HG03280 (cell line): Measurements from ENCODE around the gene EDRF1.
"Not testable (repeated sequence)": the region's sequence is repeated elsewhere in the genome, so short reads cannot be mapped to it uniquely, and the experiment has no call there.

Experiments used
- ATAC-seq: cut with Tn5 transposase; IDR thresholded peaks from one replicate; pipeline ENCODE4 v1.9.1; 2021; ENCODE audit warnings: mild to moderate bottlenecking, moderate library complexity; ENCODE audit not compliant: unreplicated experiment

Gene EDRF1, protein sequence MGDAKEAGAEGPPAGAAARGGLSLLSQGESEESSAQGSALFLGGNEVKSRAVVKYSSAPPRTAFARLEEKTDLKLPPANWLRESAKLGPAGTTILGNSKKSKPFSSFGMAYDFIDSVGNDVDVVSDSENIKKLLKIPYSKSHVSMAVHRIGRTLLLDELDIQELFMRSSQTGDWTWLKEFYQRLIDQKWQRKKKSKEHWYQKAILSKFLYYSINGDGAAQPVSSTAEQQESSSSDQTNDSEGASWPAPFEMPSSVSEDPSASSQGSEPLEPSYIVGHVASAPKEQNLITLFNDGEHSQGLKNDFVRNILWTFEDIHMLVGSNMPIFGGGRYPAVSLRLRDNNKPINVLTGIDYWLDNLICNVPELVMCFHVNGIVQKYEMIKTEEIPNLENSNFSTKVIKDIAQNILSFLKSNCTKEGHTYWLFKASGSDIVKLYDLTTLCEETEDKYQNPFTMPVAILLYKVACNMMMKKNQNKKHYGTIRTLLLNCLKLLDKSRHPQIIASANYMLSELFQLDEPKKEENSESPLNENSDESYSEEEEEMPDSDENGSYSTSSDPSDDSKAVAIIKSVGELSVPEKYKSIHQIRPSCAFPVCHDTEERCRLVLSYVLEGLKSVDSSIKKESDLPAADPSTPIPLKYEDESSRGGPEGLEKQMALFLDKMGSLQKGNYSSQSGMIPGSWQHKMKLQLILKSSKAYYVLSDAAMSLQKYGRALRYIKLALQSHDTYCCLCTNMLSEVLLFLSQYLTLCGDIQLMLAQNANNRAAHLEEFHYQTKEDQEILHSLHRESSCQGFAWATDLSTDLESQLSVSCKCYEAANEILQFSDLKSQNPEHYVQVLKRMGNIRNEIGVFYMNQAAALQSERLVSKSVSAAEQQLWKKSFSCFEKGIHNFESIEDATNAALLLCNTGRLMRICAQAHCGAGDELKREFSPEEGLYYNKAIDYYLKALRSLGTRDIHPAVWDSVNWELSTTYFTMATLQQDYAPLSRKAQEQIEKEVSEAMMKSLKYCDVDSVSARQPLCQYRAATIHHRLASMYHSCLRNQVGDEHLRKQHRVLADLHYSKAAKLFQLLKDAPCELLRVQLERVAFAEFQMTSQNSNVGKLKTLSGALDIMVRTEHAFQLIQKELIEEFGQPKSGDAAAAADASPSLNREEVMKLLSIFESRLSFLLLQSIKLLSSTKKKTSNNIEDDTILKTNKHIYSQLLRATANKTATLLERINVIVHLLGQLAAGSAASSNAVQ

DNA sequence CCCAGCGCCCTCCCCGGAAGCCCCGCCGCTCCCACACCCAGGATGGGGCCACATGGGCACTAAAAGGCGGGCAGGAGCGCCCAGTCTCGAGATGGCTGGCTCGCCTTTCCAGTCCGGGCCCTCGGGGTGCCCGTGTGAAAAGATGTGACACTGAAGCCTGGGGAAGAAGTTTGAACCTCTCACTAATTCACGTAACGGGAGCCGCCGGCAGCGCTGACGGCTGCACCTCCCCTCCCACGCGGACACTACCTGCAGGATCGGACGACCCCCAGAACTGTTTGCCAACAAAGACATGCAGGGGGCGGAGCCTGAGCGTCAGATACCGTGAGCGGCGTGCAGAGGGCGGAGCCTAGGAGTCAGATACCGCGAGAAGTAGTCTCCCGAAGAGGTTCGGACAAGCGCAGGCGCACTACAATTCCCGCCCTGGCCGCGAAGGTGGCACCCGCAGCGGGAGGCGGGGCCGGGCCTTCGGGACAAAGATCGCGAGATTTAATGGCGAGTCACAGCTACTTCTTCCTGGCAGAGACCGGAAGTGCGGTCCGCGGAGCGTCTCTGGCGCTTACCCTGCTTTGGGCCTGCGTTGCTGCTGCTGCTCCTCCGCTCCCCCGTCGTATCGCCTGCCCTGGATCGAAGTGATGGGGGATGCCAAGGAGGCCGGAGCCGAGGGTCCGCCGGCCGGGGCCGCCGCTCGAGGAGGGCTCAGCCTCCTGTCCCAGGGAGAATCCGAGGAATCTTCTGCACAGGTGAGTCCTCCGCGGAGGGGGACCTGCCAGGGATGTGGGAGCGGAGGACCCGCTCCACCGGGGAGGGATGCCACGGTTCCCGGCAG is at the start of gene EDRF1:
EDRF1 (plus strand) TSS at position 537 of the 829 bp plus-strand sequence; CDS start at position 636, 99 bp downstream.
- peak; percentile 95 for ATAC-seq

DNA sequence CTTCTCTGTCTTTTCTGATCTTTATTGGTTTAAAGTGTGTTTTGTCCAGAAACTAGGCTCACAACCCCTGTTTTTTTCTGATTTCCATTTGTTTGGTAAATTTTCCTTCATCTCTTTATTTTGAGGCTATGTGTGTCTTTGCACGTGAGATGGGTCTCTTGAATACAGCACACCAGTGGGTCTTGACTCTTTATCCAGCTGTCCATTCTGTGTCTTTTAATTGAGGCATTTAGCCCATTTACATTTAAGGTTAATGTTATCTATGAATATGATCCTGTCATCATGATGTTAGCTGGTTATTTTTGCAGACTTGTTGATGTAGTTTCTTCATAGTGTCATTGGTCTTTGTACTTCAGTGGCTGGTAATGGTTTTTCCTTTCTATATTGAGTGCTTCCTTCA is 46.6 kb upstream of the EDRF1 start:
- no peak for ATAC-seq

DNA sequence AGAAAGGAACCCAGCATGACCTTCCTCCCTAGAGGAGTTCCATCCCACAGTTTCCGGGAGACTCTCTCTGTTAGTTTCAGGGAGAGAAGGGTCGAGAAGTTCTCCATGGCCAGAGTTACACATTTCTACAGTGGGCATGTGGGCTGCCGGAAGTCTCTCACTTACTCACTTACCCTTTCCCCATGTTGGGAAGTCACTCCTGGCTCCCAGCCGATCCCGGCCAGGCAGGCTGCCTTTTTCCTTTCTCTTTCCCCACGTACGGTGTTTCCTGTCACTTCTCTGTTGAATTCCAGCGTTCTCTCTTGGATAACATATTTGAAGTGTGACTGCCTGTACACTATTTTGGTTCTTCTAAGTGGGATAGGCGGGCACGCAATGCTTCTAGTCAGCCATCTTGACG is 40.1 kb upstream of the EDRF1 start:
- ATAC-seq, result no peak

DNA sequence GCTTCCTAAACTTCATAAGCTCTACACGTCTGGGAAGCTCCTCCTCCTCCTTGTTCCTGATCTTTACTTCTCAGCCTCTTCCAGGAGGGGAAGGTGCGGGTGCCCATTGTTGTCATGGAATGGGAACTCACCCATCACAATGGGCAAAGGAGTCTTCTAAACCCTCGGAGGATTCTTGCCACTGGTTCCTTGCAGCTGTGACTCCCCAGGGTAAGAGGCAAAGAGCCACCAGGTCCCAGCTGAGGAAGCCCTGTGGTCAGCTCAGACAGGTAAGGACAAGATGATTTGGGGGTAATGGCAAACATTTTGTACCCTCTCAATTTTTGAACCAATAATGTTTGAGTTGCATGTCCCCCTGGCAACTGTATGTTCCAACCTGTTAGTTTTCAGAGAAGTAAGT is 36.4 kb upstream of the EDRF1 start, which contains the start of gene TEX36:
TEX36 (minus strand) TSS at position 101 of the 400 bp plus-strand sequence. CDS start 174 bp downstream, outside the sequence.
- ATAC-seq, result no peak

DNA sequence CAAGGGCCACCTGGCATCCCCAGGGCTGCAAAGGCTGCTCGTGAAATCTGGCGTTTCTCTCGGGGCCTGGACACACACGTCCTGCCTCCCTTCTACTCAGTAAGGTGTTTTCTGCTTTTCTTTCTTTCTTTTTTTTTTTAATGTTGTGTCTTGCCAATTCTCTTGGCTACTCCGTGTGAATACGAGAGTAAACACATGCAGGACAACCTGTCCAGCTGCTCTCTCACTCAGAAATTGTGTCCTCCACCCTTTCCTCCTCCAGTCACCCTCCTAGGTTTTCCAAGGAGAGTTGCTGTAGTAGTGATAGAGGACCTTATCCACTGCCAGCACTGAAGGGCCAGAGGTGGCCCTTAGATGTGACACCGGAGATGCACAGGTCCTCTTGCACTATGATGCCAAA is 35.7 kb upstream of the EDRF1 start:
- no peak for ATAC-seq

DNA sequence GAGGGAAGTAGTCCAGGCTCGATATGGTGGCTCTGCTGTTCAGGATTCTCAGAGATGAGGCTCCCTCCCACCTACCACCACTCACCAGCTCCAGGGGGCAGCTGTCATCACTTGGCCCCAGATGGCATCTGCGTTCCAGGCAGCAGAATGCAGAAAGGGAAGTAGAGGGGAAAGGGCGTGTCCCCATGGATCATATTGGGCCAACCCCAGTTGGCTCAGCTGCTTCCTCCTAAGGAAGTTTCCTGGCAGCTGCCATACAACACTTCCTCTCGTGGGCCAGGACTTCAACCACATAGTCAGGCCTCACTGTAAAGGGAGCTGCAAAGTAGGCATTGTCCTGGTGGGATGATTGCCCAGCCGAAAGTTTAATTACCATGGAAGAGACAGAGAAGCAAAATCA is 34.9 kb upstream of the EDRF1 start:
- no peak for ATAC-seq

DNA sequence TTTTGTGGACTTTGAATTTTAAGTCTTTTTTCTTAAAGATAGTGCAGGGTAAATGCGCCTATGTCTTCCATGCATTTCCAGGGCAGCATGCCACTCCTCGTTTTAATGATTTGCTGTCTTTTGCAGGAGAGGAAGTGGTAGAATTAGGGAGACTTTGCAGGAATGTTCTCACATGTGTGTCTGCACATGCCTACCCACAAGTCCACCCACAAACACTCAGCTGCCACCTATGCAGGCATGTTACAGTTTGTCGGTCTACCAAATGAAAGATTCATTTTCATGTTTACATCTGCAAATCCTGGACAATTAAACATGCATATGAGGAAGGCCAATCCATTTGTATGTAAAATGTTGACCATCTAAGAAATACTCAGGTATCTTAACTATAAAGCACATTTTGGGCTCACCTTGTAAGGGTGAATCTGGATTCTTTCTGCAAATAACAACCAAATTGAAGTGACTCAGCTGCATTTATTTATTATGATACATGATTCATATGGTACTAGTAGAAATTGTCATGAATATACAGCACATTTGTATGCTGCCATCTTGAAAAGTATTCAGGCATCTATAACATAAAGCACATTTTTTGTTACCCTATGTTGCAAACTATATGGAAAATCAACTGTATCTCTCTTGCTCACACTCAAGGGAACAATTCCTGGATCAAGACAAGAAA is 31.9 kb upstream of the EDRF1 start:
- ATAC-seq, result no peak

DNA sequence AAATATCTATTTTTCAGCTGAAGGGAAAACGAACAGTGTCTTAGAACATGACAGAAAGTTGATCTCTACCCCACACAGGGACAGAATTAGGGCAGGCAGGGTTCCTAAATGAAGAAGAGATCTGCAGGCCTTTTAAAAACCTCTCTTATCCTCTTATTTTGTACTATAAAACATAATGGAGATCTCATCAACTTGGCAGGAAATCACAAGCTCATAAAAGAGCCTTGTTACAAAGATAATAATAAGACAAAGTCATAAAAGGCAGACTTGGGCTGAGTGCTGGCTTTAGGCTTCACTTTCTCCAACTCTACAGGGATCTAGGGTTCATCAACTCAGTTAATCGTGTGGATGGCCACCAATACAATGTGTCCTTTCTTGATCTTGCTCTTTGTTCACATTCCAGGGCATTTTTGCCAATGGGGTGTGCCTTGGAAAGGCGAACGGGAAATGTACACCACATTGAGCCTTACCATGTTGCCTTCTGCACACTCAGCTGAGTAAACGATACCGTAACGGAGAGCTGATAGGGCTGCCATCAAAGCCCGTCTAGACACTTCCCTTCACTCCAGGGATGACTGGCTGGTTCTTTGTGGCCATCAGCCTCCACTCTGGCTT is 29.4 kb upstream of the EDRF1 start:
- no peak for ATAC-seq

DNA sequence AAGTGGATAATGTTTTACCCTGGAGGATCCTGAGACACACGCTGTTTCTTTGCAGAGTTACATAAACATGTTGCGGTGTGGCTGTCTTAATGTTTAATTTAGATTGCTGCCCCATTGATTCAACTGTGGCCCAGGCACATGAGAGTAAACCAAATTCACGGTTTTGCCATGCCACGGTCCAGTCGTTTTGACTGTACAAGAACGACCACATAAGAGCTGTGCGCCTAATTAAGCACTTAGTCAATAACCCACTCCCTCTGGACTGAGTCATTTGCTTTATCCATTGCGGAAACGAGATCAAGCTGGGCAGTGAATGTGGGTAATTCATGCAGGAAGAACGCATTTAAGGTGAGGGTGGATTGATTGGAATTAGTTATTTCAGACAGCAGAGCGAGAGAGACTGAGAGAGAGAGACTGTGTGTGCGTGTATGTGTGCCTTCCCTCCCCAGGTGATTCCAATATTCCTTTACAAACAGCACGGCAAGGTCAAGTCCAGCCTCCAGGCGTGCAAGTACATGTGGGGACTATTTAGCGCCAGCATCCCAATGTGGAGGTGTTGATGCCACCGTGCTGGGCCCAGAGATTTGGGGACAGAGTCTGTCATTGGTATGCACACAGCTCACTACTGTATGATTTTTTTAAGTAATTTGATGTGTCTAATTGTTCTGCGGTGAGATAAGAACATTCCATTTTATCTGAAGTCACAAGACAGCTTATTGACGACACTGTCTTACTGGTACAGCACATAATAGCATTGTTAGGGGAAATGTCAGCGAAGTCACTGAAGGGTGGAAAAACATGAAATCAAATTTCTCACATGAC is 28.1 kb upstream of the EDRF1 start:
- ATAC-seq, result no peak

DNA sequence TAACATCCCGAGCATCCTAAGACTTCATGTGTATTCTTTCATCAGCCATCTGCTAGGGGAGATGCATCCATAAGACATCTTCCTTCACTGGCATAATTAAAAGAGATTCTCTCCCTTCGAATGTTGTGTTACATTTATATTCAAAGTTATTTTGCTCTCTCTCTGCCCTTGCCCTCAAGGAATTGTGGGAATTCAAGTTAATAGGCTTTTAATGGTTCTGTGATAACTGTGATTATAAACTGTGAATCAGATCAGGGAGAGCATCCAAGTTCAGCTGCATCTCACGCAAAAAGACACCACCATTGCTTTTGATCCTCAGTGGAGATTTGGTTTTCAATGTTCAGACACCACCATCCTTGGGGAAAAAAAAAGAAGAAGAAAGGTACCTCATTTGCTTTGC is 27.3 kb upstream of the EDRF1 start:
- no peak for ATAC-seq

DNA sequence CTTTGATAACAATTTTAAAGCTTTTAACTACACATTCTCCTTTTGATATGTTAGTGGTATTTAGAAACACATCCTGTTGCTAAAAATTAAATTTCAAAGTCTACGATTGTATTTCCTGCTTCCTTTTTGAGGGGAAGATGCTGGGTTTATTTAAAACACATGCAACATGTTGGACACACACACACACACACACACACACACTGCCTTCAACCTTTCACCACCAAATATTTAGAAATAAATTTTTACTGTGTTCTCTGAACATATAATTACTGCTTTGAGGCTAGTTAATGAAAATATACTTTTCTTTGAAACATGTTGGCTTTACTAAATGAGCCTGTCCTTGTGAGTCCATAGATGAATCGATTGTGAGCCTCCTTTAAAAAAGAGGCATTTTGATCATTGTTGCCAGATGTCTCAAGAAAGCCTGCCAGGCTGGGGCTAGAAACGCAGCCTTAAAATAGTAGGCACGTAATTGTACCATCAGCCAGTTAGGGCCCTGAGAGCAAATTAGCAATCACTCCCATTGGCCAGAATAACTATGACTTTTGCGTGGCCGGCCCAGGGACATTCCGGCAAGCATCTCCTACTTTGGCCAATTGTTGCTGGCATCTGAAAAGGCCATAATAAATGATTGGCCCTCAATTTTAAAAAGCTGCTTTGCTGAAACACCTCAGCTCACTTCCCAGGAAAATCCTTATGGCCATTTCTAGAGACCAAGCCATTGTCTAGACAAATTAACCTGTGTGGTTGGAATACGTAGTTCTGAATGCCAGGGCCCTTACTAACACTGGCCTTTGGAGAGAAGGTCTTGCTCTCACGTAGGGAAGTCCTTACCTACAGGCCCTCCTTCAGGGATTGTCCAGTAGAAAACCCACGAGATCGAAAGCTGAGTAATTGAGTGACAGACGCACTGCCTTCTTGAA is 26.6 kb upstream of the EDRF1 start:
- ATAC-seq, result no peak

DNA sequence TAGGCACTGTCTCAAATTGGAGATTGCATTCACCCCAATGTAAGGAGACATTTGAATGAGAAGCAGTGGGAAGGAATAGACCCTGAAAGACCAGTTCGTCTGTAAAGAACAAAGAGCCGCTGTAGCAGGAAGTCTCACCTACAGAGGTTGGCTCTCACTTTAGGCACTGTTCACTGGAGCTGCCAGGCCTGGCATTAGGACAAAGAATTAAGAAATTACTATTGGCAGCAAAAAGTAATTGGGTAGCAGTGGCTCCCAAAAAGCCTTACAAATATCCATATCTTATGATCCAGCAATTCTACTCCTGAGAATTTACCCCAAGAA is 26.0 kb upstream of the EDRF1 start:
- no peak for ATAC-seq

DNA sequence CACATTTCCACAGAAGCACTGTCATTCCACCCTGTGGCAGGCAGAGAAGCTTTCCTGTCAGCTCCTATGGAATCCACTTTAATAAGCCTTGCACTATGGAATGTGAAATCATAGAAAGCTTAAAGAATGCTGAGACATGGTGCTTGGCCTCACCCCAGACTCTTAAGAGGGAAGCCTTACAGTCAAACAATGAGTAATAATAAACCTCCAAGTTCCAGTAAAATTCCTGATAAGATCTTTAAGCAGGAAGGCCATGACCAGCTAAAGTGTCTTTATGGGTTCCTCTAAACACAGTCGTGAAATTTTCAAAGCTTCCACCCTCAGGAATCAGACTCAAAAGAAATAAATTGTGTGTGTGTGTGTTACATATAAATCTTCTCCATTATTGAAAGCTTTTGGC is 24.6 kb upstream of the EDRF1 start:
- ATAC-seq, result no peak

DNA sequence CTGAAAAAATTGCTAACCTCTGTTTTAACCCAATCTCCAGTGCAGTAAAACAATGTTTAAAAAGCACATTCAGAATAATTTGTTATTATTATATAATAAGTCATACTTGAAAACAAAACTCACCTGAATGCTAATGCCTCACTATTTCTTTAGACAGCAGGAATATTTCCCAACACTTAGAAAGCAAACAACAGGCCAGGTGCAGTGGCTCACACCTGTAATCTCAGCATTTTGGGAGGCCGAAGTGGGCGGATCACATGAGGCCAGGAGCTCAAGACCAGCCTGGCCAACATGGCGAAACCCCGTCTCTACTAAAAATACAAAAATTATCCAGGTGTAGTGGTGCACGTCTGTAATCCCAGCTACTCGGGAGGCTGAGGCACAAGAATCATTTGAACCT is 22.6 kb upstream of the EDRF1 start:
- ATAC-seq, result not testable (repeated sequence)

DNA sequence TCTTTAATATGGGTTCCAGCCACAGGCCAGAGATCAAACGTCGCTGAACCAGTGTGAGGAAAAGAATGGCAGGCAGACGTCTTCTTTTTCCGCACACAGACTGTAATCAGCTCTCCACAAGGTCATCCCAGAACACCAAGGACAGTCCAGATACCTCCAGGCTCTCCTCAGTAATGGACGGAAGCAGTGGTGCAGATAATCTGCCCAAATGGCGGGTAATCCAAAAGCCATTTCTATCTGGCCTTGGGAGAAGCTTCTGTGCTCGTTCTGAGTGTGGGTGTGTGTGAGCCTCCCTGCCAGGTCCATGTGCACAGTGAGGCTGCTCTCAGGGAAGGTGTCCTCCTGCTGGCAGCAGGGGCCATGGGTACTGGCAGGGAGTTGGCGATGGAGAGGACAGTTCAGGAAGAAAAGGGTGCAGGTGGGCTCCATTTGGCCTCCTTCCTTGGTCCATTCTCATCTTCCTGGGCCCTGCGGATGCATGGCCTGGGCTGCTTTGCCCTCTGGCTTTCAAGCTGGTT is 21.0 kb upstream of the EDRF1 start:
- ATAC-seq, result no peak

DNA sequence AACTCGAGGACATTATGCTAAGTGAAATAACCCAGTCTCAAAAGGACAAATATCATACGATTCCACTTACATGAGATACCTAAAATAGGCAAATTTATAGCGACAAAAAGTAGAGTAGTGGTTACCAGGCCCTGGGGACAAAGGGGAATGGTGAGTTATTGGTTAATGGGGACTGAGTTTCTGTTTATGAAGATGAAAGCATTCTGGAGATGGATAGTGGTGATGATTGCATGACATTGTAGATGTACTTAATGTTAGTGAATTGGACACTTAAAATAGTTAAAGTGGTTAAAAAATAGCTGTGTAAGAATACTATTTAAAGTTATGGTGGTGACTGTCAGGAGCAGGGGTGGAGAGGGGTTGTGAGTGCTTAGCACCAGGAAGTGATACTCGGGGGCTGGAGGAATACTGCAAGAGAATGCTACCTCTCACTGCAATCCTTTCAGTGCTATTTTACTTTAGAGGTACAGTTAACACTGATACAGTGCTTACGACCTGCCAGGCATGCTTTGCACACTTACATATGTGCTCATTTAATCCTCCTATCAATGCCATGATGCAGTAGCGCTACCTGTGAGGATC is 19.9 kb upstream of the EDRF1 start:
- no peak for ATAC-seq

DNA sequence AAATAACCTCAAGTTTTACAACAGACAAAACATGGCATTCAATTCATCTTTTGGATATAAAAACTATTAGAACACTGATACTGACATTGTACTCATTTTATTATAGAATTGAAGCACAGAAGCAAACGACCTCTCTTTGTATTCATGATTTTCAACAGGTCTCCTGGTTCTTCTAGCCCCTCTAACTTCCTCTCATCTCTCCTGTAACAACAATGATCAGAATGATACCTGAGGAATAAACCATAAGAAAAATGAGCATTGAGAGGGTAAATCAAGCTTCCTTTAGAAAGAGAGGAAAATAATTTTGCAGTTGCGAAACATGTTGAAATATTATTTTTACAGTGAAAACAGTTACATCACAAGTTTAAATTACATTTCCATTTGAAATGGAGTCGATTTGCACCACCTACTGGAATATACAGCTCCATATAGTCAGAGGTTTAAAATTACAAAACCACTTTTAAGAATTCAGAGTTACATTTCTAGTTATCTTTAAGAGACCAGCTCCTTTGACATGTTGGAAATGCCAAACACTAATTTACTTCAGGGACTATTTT is 19.1 kb upstream of the EDRF1 start:
- no peak for ATAC-seq
